HG03159 (cell line): ENCODE data around the gene TEX11.
"Not testable (repeated sequence)": the region's sequence is repeated elsewhere in the genome, so short reads cannot be mapped to it uniquely, and the experiment has no call there.

Experiments
- ATAC-seq: cut with Tn5 transposase; IDR thresholded peaks from one replicate; pipeline ENCODE4 v1.9.1; 2021; ENCODE audit warnings: mild to moderate bottlenecking, moderate library complexity; ENCODE audit not compliant: unreplicated experiment

The TEX11 gene

DNA sequence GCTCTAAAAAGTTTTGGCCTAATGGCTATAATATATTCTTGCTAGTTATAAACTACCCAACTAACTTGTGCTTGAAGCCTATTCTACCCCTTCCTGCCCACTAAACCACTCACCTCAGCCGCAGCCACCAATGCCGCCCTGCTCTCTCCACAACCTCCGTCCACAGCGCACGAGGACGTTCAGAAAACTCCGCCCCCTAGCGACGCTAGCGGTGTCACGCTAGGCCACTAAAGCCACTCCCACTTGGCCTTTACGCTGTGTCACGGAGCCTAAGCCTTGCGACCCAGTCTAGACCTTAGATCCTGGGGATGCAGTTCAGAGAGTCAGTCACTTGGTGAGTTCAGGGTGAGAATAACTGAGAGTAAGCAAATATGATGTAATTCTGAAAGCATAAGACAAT, at the start of gene TEX11:
Gene TEX11 (minus strand): TSS at position 171 of the 400 bp plus-strand sequence. CDS start 922 bp downstream, outside the sequence.
- ATAC-seq: no peak

DNA sequence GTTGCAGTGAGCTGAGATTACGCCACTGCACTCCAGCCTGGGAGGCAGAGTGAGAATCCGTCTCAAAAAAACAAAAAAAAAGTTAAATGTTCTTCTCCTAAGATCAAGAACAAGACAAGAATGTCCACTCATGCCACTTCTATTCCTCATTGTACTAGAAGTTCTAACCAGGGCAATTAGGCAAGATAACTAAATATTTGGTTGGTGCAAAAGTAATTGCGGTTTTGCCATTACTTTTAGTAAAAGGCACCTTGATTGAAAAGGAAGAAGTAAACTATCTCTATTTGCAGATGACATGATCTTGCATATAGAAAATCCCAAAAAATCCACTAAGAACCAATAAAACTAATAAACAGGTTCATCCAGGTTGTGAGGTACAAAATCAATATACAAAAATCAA, 46.4 kb upstream of the TEX11 start:
- ATAC-seq: no peak

DNA sequence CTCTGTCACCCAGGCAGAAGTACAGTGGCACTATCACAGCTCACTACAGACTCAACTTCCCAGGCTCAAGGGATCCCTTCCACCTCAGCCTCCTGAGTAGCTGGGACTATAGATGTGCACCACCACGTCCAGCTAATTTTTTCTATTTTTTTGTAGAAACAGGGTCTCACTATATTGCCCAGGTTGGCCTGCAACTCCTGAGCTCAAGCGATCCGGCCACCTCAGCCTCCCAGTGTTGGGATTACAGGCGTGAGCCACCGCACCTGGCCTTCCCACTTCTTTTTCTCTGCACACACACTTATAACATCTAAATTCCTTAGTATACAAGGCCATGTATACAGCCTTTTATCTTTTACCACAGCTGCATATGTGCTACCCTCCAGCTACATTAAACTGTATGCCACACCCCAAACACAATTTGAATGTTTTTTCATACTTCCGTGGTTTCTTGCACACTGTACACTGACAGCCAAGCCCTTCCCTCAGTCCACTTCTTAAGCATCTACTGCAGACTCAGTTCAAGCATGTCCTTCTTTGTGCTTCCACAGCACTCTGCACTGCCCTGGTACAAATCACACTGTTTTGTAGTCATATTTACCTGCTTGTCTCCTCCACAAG, 15.9 kb upstream of the TEX11 start:
- no peak for ATAC-seq

DNA sequence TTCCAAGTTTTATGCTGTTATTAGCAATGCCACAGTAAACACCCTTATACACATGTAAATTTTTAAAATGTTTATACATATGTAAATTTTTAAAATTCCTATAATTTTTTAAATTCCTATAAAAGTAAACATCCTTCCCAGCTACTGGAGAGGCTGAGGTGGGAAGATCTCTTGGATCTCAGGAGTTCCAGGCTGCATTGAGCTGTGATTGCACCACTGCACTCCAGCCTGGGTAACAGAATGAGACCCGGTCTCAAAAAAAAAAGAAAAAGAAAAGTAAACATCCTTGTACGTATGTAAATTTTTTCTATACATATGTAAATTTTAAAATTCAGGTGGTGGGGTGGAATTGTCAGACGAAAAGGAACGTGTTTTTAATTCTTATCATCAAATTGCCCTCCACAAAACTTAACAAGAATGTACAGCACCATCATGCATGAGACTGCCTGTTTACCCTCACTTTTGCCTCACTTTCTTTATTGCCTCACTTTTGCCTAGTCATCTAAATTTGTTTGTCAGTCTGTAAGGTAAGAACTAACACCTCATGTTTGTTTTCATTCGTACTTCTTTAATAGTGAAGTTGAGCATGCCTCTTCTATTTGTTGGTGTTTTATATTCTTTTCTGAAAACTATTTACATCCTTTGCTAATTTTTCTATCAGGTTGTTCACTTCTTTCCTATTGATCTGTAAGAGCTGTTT, 14.4 kb upstream of the TEX11 start:
- ATAC-seq: no peak

- ATAC-seq: no peak
Measured at GRCh38 chrX:70921709-70922352, 13.3 kb upstream of the TEX11 start.

DNA sequence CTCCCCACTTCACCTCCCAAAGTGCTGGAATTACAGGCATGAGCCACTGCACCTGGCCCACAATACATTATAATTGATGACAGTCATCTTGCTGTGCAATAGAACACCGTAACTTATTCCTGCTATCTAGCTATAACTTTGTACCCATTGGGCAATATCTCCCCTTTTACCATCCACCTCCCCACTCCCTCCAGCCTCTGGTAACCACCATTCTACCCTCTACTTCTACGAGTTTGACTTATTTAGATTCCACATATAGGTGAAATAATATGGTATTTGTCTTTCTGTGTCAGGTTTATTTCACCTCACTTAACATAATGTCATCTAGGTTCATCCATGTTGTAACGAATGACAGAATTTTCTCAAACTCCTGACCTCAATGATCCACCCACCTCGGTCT, 8.2 kb upstream of the TEX11 start:
- no peak for ATAC-seq

DNA sequence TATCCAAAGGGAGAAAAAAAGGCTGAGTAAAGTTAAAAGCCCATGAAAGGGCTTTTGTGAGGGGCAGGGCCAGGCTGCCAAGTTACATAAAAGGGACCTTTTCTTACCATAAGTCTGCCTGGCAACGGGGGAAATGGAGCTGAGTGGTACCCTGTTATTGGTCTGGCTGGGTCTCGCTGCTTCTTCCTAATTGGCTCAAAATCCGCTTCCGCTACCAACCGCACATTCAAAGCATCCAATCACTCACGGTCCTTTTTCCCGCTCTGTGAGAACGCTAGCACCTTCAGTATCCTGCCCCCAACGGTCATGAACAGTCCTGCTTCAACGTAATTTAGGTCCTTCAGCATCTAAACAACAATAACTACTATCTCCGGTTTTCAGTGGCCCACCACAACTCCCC, 611 bp downstream of the TEX11 start:
- no peak for ATAC-seq

DNA sequence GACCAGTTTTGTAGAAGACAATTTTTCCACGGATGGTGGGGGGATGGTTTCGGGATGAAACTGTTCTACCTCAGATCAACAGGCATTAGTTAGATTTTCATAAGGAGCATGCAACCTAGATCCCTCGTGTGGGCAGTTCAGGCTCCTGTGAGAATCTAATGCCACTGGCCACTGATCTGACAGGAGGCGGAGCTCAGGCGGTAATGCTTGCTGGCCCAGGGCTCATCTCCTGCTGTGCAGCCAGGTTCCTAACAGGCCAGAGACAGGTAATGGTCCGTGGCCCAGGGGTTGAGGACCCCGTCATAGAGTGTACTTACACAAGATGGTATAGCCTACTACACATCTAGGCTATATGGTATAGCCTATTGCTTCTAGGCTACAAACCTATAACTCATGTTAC, 7.0 kb downstream of the TEX11 start:
- ATAC-seq: no peak

GRCh38 chrX:70890441-70890840, 18.1 kb downstream of the TEX11 start:
- ATAC-seq: not testable (repeated sequence)

GRCh38 chrX:70878902-70879301, 29.6 kb downstream of the TEX11 start:
- ATAC-seq: no peak

GRCh38 chrX:70852294-70852693, 56.2 kb downstream of the TEX11 start:
- ATAC-seq: no peak

DNA sequence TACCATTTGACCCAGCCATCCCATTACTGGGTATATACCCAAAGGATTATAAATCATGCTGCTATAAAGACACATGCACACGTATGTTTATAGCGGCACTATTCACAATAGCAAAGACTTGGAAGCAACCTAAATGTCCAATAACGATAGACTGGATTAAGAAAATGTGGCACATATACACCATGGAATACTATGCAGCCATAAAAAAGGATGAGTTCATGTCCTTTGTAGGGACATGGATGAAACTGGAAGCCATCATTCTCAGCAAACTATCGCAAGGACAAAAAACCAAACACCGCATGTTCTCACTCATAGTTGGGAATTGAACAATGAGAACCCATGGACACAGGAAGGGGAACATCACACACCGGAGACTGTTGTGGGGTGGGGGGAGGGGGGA, 64.4 kb downstream of the TEX11 start:
- not testable (repeated sequence) for ATAC-seq

DNA sequence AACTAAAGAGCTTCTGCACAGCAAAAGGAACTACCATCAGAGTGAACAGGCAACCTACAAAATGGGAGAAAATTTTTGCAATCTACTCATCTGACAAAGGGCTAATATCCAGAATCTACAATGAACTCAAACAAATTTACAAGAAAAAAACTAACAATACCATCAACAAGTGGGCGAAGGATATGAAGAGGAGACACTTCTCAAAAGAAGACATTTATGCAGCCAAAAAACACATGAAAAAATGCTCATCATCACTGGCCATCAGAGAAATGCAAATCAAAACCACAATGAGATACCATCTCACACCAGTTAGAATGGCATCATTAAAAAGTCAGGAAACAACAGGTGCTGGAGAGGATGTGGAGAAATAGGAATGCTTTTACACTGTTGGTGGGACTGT, 64.9 kb downstream of the TEX11 start:
- ATAC-seq: not testable (repeated sequence)

- no peak for ATAC-seq
Measured at GRCh38 chrX:70834589-70834988, 73.9 kb downstream of the TEX11 start.

DNA sequence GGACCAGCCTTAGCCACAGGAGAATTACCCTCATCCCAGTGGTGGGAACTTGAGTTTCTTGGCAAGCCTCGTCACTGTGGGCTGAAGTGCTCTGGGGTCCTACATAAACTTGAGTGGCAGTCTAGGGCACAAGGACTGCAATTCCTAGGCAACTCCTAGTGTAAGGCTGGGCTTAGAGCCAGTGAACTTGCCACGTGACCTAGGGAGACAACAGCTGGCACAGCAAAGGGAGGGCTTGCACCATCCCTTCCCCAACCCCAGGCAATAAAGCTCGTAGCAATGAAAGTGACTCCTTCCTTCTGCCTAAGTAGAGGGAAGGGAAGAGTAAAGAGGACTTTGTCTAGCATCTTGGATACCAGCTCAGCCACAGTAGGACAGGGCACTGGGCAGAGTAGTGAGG, 81.8 kb downstream of the TEX11 start:
- ATAC-seq: no peak

DNA sequence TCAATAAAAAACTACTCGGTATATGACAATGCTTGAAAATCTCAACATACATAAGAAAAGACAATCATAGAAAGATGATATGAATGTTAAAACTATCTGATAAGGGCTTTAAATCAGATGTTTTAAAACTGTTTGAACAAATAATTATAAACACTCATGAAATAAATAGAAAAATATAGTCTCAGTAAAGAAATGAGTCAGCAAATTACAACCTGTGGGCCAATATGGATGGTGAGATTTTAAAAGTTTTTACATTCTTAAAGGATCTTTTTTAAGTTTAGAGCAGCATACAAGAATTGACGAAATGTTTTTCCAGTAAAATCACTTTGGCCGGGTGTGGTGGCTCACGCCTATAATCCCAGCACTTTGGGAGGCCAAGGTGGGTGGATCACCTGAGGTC, 83.1 kb downstream of the TEX11 start:
- no peak for ATAC-seq

- no peak for ATAC-seq
Measured at GRCh38 chrX:70808942-70809940, 99.3 kb downstream of the TEX11 start.

GRCh38 chrX:70806081-70806480, 102.4 kb downstream of the TEX11 start:
- no peak for ATAC-seq

DNA sequence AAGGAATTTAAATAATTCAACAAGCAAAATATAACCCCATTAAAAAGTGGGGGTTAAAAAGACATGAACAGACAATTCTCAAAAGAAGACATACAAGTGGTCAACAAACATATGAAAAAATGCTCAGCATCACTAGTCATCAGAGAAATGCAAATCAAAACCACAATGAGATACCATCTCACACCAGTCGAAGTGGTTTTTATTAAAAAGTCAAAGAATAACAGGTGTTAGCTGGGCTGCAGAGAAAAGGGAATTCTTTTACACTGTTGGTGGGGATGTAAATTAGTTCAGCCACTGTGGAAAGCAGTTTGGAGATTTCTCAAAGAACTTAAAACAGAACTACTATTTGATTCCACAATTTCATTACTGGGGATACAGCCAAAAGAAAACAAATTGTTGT, 111.8 kb downstream of the TEX11 start:
- ATAC-seq: not testable (repeated sequence)

DNA sequence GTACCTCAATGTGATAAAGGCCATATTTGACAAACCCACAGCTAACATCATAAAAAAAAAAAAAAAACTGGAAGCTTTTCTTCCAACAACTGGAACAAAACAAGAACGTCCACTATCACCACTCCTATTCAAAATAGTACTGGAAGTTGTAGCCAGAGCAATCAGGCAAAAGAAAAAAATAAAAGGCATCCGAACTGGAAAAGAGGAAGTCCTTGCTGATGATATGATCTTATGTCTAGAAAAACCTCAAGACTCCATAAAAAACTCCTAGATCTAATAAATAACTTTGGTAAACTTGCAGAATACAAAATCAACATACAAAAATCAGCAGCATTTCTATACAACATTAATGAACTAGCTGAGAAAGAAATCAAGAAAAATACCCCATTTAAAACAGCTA, 134.3 kb downstream of the TEX11 start:
- ATAC-seq: no peak

- no peak for ATAC-seq
Measured at GRCh38 chrX:70769659-70770227, 138.8 kb downstream of the TEX11 start.
